Cardiac muscle cell (in vitro differentiated cells and primary cell): ENCODE results near the gene GLRB. TPM values are rescaled to one million over a fixed set of nuclear protein-coding genes. Genes with fewer than 3 reads are reported as not detected.

ENCODE experiments used
- DNase-seq, 2 donors: peaks; one replicate each; pipeline versions ENCODE4 v3.0.0 to v3.0.0-alpha.2; 2010 to 2017; ENCODE audit warnings: low read depth in 1 of 2, low spot score in 1 of 2
- H3K27ac ChIP-seq: fragments of 200-600 bp; sonication (generic); 2 replicates; pipeline ENCODE4 v1.5.1; 2016
- H3K27me3 ChIP-seq: fragments of 200-600 bp; sonication (generic); 2 replicates; pipeline ENCODE4 v1.6.0; 2016; ENCODE audit warnings: control low read depth
- H3K36me3 ChIP-seq: fragments of 200-600 bp; sonication (generic); 2 replicates; pipeline ENCODE4 v1.5.1; 2016; ENCODE audit warnings: control low read depth
- H3K4me1 ChIP-seq: fragments of 200-600 bp; sonication (generic); 2 replicates; pipeline ENCODE4 v1.8.1; 2017; ENCODE audit warnings: low read depth, mild to moderate bottlenecking, mixed run types
- H3K4me3 ChIP-seq: fragments of 200-600 bp; sonication (generic); 2 replicates; pipeline ENCODE4 v1.5.1; 2016; ENCODE audit warnings: mild to moderate bottlenecking
- H3K9me3 ChIP-seq: fragments of 200-600 bp; sonication (generic); 2 replicates; pipeline ENCODE4 v1.5.1; 2017; ENCODE audit warnings: low read depth, mild to moderate bottlenecking, control low read depth
- polyA plus RNA-seq: library from polyadenylated mRNA; unstranded; fragments of >200 nt; fragmentation: Nextera tagmentation; extraction: Ambion mirVana; gene quantifications from 2 replicates; pipeline ENCODE4 v1.2.1, GENCODE V29; 2016
- total RNA-seq: library from RNA; depleted of rRNA; stranded (reverse); fragments of >200 nt; gene quantifications from 2 replicates; pipeline ENCODE4 v1.2.3, GENCODE V29; 2016
- TF ChIP-seq, protein P1 (sequence below): IDR thresholded peaks from 2 replicates; pipeline ENCODE4 v1.5.1; 2012; ENCODE audit warnings: low read depth, mild to moderate bottlenecking, low read length

GLRB gene
- total and polyA plus RNA-seq, 2 experiments from 2014 or later, result 2.5 to 2.6 TPM

DNA sequence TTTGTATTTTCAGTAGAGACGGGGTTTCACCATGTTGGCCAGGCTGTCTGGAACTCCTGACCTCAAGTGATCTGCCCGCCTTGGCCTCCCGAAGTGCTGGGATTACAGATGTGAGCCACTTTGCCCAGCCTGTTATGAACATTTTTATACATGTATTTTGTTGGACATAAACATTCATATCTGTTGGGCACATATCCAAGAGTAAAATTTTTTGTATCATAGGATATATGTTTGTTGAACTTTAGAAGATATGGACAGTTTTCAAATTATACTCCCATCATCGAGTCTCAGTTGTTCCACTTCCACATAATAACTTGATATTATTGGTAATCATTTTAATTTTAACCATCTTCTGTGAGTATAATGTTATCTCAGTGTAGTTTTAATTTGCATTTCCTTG is 23.6 kb downstream of the GLRB start:
- H3K9me3 ChIP-seq, result no peaks in the 10 kb centered on the region

DNA sequence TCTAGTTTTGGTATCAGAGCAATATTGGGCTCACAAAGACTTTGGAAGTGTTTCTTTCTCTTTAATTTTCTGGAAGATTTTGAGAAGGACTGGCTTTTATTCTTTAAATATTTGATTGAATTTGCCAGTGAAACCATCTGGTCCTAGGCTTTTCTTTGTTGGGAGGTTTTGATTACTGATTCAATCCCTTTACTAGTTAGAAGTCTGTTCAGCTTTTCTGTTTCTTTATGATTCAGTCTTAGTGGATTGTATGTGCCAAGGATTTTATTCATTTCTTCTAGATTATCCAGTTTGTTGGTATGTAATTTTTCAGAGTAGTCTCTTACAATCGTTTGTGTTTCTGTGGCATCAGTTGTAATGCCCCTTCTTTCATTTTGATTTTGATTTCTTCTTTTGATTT is 28.6 kb downstream of the GLRB start:
- Histone ChIP-seq H3K36me3 (no peaks in the 10 kb centered on the region), H3K9me3 (no peaks in the 10 kb centered on the region), H3K27ac (no peak overlapping the region), H3K27me3 (no peaks in the 10 kb centered on the region), H3K4me1 (no peaks in the 10 kb centered on the region), H3K4me3 (no peak overlapping the region)
- TF ChIP-seq, protein P1, sequence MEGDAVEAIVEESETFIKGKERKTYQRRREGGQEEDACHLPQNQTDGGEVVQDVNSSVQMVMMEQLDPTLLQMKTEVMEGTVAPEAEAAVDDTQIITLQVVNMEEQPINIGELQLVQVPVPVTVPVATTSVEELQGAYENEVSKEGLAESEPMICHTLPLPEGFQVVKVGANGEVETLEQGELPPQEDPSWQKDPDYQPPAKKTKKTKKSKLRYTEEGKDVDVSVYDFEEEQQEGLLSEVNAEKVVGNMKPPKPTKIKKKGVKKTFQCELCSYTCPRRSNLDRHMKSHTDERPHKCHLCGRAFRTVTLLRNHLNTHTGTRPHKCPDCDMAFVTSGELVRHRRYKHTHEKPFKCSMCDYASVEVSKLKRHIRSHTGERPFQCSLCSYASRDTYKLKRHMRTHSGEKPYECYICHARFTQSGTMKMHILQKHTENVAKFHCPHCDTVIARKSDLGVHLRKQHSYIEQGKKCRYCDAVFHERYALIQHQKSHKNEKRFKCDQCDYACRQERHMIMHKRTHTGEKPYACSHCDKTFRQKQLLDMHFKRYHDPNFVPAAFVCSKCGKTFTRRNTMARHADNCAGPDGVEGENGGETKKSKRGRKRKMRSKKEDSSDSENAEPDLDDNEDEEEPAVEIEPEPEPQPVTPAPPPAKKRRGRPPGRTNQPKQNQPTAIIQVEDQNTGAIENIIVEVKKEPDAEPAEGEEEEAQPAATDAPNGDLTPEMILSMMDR, result no peak
- DNase-seq, result no peak

More for the DNA sequence above, 23.6 kb downstream of the GLRB start:
- H3K36me3 ChIP-seq, result no peaks in the 10 kb centered on the region
- H3K27me3 ChIP-seq, result no peaks in the 10 kb centered on the region
- TF ChIP-seq, protein P1, result no peak
- DNase-seq, result no peak
- no peak overlapping the region for H3K4me3 ChIP-seq
- H3K27ac ChIP-seq, result no peak overlapping the region
- H3K4me1 ChIP-seq, result no peaks in the 10 kb centered on the region

DNA sequence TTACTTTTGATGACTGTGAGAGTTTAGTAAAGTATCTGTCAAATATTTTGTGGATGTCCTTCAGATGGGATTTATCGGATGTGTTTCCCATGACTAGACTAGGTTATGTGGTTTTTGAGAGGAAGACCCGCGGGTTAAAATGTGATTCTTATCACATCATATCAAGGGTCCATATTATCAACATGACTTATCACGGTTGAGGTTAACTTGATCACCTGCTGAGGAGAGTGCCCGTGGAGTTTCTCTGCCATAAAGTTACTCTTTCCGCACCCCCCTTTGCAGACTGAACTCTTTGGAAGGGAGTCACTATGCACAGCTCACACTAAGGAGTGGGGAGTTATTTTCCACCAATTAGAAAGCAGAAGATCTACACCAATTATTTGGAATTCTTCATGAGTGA is 38.7 kb downstream of the GLRB start:
- Histone ChIP-seq H3K9me3 (no peaks in the 10 kb centered on the region), H3K4me1 (no peaks in the 10 kb centered on the region), H3K4me3 (no peak overlapping the region), H3K36me3 (no peaks in the 10 kb centered on the region), H3K27me3 (no peaks in the 10 kb centered on the region), H3K27ac (no peak overlapping the region)
- TF ChIP-seq, protein P1, result no peak
- no peak for DNase-seq

DNA sequence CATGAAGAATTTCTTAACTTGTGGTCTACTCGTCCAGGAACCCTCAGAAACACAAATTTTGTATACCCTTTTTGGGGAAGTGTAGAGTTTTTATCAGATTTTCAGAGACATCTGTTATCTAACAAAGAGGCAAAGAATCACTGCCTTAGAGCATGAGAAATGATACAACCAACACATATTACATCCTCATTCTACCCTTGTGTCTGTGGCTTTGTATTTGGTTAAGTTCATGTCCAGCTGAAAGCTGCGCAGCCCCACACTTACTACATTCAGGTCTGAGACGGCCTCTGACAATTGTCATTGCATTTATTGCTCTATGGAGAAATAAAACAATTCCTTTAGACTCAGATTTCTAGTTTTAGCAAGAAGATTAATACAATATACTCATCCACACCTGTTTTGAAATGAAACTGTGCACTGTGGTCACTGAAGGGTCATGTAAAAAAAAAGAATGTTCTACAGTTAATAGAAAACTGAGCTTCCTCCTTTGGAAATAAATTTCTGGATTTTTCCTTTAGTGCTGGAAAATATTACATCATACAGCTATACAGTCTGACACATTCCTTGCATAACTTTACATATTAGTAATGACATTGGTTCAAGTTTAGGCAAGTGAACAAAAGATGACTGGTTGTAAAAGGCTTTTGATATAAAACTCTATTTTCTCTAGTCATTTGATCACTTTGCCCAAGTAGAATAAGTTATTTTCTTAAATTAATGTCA is 39.8 kb downstream of the GLRB start:
- no peaks in the 10 kb centered on the region for H3K4me1 ChIP-seq
- no peak overlapping the region for H3K4me3 ChIP-seq
- TF ChIP-seq, protein P1, result no peak
- H3K36me3 ChIP-seq, result no peaks in the 10 kb centered on the region
- H3K27me3 ChIP-seq, result no peaks in the 10 kb centered on the region
- H3K27ac ChIP-seq, result no peak overlapping the region
- DNase-seq, result peak in 1 of 2 donors; percentile 71
- no peaks in the 10 kb centered on the region for H3K9me3 ChIP-seq

DNA sequence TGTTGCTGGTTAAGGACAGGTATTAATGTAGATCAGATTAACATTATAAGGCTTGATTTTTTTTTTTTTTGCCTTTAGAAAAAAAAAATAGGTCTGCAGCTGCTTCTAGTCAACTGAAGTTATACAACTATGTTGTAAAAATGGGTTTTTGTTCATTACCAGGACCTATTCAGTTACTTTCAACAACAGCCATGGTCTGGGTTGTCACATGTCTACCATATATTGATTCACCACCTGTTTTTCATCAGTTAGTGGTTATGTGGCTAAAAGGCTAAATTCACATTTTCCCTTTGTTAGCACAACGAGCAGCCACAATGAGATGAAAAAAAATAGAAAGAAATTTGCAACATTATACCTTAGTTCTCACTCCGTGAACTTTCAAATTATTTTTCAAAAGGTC is 45.5 kb downstream of the GLRB start:
- TF ChIP-seq, protein P1, result no peak
- H3K4me1 ChIP-seq, result no peaks in the 10 kb centered on the region
- no peaks in the 10 kb centered on the region for H3K36me3 ChIP-seq
- DNase-seq, result no peak
- H3K27me3 ChIP-seq, result no peaks in the 10 kb centered on the region
- no peaks in the 10 kb centered on the region for H3K9me3 ChIP-seq
- no peak overlapping the region for H3K4me3 ChIP-seq
- H3K27ac ChIP-seq, result no peak overlapping the region
